ACC112 (cell line): Measurements from ENCODE around the gene DSTN.

Experiments
- H2AFZ ChIP-seq: fragments of 200-600 bp; sonication (generic); one replicate; pipeline ENCODE4 v1.6.0; 2017; ENCODE audit warnings: antibody characterized with exemption, low read length; ENCODE audit not compliant: unreplicated experiment
- H3K27ac ChIP-seq: fragments of 200-600 bp; sonication (generic); 2 replicates; pipeline ENCODE4 v1.5.1; 2014; ENCODE audit warnings: low read depth, mild to moderate bottlenecking, antibody characterized with exemption, low read length, moderate library complexity
- H3K27me3 ChIP-seq: fragments of 200-600 bp; sonication (generic); 2 replicates; pipeline ENCODE4 v1.6.1; 2014; ENCODE audit warnings: mild to moderate bottlenecking, antibody characterized with exemption, low read length, moderate library complexity, mixed read lengths; ENCODE audit not compliant: insufficient read depth
- H3K36me3 ChIP-seq: fragments of 200-600 bp; sonication (generic); 2 replicates; pipeline ENCODE4 v1.6.1; 2016; ENCODE audit warnings: mild to moderate bottlenecking, antibody characterized with exemption, low read length, moderate library complexity, mixed read lengths; ENCODE audit not compliant: insufficient read depth
- H3K4me1 ChIP-seq: fragments of 200-600 bp; sonication (generic); one replicate; pipeline ENCODE4 v1.6.1; 2016; ENCODE audit warnings: low read length, mixed read lengths; ENCODE audit not compliant: insufficient read depth, unreplicated experiment, control insufficient read depth
- H3K4me3 ChIP-seq: fragments of 200-600 bp; sonication (generic); 2 replicates; pipeline ENCODE4 v1.5.1; 2014; ENCODE audit warnings: mild to moderate bottlenecking, low read depth, low read length
- H3K79me2 ChIP-seq: fragments of 200-600 bp; sonication (generic); one replicate; pipeline ENCODE4 v1.6.0; 2016; ENCODE audit warnings: low read length; ENCODE audit not compliant: control insufficient read depth, unreplicated experiment, insufficient read depth

The DSTN gene

DNA sequence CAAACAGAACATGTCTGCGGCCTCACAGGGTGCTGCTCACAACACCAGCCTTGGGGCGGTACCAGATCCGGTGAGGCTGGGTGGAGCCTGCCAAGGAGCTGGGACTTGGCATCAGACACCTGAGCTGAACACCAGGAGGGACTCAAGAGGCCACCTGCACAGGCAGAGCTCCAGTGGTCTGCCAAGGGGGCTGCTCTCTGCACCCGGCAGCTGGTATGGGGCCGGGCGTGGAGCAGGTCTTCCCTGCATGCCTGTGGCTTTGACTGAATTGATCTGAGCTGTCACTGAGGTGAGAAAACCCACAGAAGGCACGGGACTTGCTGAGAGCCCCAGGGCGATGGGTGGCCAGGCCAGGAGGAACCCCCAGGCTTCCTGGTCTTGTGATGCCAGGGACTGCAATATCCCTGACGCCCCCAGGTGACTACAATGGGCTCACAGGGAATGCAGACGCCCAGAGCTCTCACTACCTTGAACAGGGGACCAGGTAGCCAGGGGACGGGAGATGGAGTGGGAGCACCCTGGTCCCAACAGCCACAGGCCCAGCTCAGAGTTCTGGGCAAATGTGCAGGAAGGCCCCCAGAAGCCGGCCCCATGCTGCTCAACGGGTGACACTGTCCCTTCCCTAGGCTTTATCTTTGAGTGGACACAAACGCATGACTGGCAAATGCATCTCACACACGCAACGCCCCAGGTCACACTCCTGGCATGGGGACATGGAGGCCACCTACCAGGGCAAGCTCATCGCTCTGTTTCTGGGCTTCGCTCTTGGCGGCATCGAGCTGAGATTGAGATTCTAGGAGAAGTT, 48.2 kb downstream of the DSTN start:
- Histone ChIP-seq H3K27me3 (no peaks in the 10 kb centered on the region), H3K4me3 (no peak overlapping the region), H3K4me1 (no peaks in the 10 kb centered on the region), H2AFZ (no peak overlapping the region), H3K36me3 (peaks cover 17% of the 10 kb centered on the region; the same call in 1 of the 2 replicates), H3K79me2 (no peaks in the 10 kb centered on the region), H3K27ac (no peak overlapping the region)

GRCh38 chr20:17618673-17619013, 48.8 kb downstream of the DSTN start:
- Histone ChIP-seq H3K36me3 (peaks cover 17% of the 10 kb centered on the region; the same call in 1 of the 2 replicates), H3K27ac (no peak overlapping the region)

DNA sequence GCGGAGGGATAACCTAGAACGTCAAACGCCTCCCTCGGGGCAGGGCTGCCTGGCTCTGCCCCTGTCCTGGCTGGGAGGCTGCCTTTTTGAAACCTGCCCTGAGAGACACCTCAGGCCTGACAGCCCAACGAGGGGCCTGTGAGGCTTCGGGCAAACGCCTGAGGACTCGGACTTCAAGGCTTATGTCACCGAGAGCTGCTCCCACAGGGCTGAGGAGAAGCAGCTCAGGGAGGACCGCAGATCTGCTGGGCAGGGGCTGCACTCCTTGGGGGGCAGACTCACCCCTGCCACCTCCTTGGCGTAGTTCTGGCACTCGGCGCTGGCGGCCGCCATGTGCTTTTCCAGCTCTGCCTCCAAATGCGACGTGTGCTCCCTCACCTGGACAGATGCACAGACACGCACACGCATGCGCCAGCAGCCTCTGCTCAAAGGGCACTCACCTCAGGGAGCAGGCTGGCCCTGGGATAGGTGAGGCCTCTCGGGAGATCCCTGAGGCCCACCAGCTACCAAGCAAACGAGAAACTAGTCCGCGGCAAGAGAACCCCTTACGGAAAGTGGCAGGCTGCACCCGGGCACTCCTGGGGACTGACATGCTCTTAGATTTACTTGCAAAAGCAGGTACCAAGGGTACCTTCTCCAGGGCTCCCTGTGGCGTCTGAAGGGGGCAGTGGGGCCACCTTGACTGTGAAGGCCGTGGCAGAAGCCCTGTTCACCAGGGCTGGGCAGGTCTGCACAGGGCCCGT, 49.6 kb downstream of the DSTN start:
- H2AFZ ChIP-seq = no peak overlapping the region
- H3K27ac ChIP-seq = no peak overlapping the region
- peaks cover 18% of the 10 kb centered on the region; the same call in 1 of the 2 replicates for H3K36me3 ChIP-seq
- no peaks in the 10 kb centered on the region for H3K79me2 ChIP-seq
- H3K27me3 ChIP-seq = no peaks in the 10 kb centered on the region
- H3K4me3 ChIP-seq = no peak overlapping the region
- H3K4me1 ChIP-seq = no peaks in the 10 kb centered on the region

More at GRCh38 chr20:17618673-17619013, 48.8 kb downstream of the DSTN start:
- Histone ChIP-seq H3K27me3 (no peaks in the 10 kb centered on the region), H3K79me2 (no peaks in the 10 kb centered on the region), H3K4me1 (no peaks in the 10 kb centered on the region), H3K4me3 (no peak overlapping the region), H2AFZ (no peak overlapping the region)

DNA sequence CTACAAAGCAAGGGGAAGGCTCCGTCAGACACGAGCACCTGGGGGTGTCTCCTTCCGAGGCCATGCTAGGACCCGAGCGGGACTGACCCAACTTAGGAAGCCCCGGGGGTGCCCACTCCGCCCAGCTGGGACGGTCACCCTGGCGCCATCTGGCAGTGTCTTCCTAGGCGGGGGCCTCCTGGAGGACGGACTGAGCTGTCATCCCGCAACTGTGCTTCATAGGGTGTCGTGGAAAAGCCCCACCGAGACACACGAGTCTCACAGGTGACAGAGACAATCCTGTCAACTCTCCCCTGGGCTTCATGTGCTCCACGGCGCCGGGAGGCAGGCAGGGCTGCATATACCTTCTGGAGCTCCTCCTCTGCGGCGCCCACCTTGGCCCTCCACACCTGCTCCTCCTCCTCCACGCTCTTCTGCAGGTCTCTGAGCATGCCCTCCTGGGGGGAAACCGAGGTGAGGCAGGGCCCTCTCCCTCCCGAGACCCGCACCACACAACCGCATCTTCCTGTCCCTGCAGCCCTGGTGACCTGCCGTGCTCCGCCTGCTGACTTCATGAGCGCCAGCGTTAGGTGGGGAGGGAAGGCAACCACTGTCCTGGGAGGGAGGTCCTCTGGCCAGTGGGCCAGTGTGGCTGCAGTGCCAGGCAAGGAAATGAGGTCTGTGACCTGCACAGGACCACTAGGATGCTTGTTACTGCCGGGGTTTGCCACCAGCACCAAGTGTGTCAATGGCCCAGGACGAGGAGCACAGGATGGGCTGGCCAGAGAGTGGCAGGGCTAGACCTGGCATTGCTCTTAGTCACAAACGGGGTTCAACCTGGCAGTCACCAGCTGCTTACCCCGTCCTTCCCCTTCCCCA, 50.7 kb downstream of the DSTN start:
- Histone ChIP-seq H3K4me1 (no peaks in the 10 kb centered on the region), H3K4me3 (no peak overlapping the region), H2AFZ (no peak overlapping the region), H3K36me3 (peaks cover 21% of the 10 kb centered on the region; the same call in 1 of the 2 replicates), H3K27ac (no peak overlapping the region), H3K27me3 (no peaks in the 10 kb centered on the region), H3K79me2 (no peaks in the 10 kb centered on the region)

DNA sequence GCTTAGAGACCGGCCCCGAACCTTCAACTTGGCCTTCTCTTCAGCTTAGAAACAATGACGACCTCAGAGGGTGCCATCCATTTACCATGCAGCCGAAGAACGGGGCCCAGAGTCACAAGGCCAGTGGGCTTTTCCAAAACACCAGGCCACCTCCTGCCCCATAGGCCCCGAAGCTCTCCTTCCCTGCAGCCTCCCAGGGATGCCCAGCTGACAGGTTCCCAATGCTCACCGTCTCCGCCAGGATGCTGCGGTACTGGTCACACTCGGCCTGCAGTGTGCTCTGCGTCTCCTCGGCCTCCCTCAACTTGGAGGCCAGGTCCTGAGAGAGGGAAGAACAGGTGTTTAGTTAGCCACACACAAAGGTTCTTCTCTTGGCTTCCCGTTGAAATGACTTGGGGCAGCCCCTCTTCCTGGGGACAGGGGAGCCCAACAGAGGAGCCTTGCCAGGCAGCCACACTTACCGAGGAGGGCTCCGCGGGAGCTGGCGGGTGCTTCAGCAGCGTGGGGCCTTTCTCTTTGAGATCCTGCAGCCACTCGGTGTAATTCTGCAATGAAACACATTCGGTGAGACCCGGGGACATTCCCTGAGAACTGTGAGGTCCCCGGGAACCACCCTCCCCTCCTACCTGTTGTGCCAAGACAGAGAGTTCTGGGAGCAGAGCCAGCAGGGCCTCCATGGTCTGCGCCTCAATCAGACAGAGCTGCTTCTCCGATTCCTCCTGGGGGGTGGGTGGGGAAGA, 51.5 kb downstream of the DSTN start:
- no peak overlapping the region for H3K27ac ChIP-seq
- H3K4me3 ChIP-seq = no peak overlapping the region
- H3K36me3 ChIP-seq = peaks cover 19% of the 10 kb centered on the region; the same call in 1 of the 2 replicates
- H3K4me1 ChIP-seq = no peaks in the 10 kb centered on the region
- no peak overlapping the region for H2AFZ ChIP-seq
- no peaks in the 10 kb centered on the region for H3K79me2 ChIP-seq
- H3K27me3 ChIP-seq = no peaks in the 10 kb centered on the region

DNA sequence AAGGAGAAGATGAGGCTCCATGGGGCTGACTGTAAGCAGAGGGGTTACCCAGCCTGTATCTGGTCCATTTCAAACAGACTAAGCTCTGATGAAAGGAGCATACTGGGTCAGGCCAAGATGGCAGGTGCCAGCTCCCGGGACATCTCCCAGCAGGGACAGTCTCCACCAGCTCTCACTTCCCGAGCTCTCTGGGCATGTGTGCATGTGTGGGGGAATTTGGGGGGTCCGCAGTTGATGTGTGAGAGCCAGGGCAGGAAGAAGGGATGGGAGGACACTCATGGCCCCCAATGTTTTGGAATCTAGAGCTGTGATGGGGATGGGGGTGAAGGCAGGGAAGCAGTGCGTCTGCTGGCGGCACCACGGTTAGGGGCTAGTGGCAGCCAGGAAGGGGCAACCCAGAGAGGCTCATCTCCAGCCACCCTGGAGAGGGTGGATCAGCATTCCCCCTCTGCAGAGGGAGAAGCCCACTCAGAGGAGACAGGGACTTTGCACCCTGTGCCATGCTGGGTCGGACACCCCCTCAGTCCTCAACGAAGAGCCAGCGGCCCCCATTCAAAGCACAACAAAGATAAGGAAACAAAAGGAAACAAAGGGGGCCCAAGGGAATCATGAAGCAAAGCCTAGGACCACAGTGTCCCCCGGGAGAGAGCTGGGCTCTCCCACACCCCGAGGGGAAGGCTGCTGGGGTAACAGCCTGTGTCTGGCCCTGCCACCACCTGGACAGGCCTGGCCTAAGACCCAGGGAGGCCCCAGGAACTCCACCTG, 52.4 kb downstream of the DSTN start:
- Histone ChIP-seq H3K36me3 (peaks cover 17% of the 10 kb centered on the region; the same call in 1 of the 2 replicates), H3K79me2 (no peaks in the 10 kb centered on the region)

DNA sequence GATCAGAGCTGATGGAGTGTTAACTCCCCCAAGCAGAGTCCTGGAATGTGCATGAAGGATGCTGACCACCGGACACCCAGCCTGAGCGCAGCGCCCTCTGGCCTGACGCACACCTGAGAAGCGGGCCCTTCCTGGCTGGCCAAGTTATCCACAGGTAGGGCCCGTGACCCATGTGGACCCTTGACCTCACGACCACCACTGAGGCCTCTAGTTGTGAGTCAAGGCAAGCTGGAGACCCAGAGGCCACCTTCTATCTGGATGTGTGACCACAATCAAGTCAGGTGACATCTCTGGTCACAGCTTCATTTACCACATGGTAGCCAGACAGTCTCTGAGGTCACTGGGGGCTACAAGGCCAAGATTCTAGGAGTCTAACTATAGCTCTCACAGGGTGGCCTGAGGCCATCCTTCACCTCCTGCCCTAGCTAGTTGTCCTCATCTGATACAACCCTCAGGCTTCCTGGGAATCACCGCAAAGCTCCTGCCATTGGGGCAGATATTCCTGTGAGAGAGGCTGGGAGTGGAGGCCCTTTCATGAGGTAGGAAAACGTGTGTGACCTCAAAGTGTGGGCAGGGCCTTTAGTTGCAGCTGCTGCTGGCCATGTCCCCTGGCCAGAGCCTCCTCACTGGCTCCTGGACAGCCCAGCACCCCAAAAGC, 53.1 kb downstream of the DSTN start:
- H3K4me1 ChIP-seq = no peaks in the 10 kb centered on the region
- no peaks in the 10 kb centered on the region for H3K79me2 ChIP-seq
- H3K27ac ChIP-seq = no peak overlapping the region
- H3K27me3 ChIP-seq = no peaks in the 10 kb centered on the region
- H3K4me3 ChIP-seq = no peak overlapping the region
- peaks cover 17% of the 10 kb centered on the region; the same call in 1 of the 2 replicates for H3K36me3 ChIP-seq
- H2AFZ ChIP-seq = no peak overlapping the region

More for the DNA sequence above, 52.4 kb downstream of the DSTN start:
- Histone ChIP-seq H3K4me1 (no peaks in the 10 kb centered on the region), H3K4me3 (no peak overlapping the region), H2AFZ (no peak overlapping the region), H3K27ac (no peak overlapping the region), H3K27me3 (no peaks in the 10 kb centered on the region)

GRCh38 chr20:17624070-17624469, 54.2 kb downstream of the DSTN start:
- H2AFZ ChIP-seq = no peak overlapping the region
- H3K4me1 ChIP-seq = no peaks in the 10 kb centered on the region
- H3K27me3 ChIP-seq = no peaks in the 10 kb centered on the region
- H3K27ac ChIP-seq = no peak overlapping the region
- no peak overlapping the region for H3K4me3 ChIP-seq
- no peaks in the 10 kb centered on the region for H3K79me2 ChIP-seq
- peaks cover 12% of the 10 kb centered on the region; the same call in 1 of the 2 replicates for H3K36me3 ChIP-seq

- Histone ChIP-seq H3K27ac (no peak overlapping the region), H3K27me3 (no peaks in the 10 kb centered on the region), H3K36me3 (peaks cover 12% of the 10 kb centered on the region; the same call in 1 of the 2 replicates), H2AFZ (no peak overlapping the region), H3K4me3 (no peak overlapping the region), H3K79me2 (no peaks in the 10 kb centered on the region), H3K4me1 (no peaks in the 10 kb centered on the region)
Measured at GRCh38 chr20:17624551-17625245, 54.8 kb downstream of the DSTN start.
